Esophagus squamous epithelium (tissue), 5 donors: ENCODE measurements around the gene TBC1D20. TPM values are rescaled to one million over a fixed set of nuclear protein-coding genes. Genes with fewer than 3 reads are reported as not detected.

Experiments
- DNase-seq: peaks from one replicate; lab custom pipeline; 2025; lab: John Stamatoyannopoulos, UW
- H3K27ac ChIP-seq, 4 donors: fragments of 200-600 bp; sonication (generic); one replicate each; pipeline ENCODE4 v1.5.1; 2016 to 2019; ENCODE audit warnings: mild to moderate bottlenecking in 1 of 4
- H3K27me3 ChIP-seq, 4 donors: fragments of 200-600 bp; sonication (generic); 1 replicate in 3 of 4; 2 replicates in 1 of 4; pipeline versions ENCODE4 v1.5.1 to v1.6.0; 2017 to 2021; ENCODE audit warnings: antibody characterized with exemption in 1 of 4
- H3K36me3 ChIP-seq, 3 donors: fragments of 200-600 bp; sonication (generic); one replicate each; pipeline ENCODE4 v1.5.1; 2016 to 2019
- H3K4me1 ChIP-seq, 3 donors: fragments of 200-600 bp; sonication (generic); one replicate each; pipeline ENCODE4 v1.5.1; 2017 to 2019
- H3K4me3 ChIP-seq, 4 donors: fragments of 200-600 bp; sonication (generic); 1 replicate in 3 of 4; 2 replicates in 1 of 4; pipeline ENCODE4 v1.5.1; 2016 to 2019; ENCODE audit warnings: mild to moderate bottlenecking in 2 of 4, moderate library complexity in 1 of 4
- H3K9me3 ChIP-seq, 3 donors: fragments of 200-600 bp; sonication (generic); one replicate each; pipeline ENCODE4 v1.5.1; 2016 to 2019
- CTCF ChIP-seq, 6 experiments: fragments of 450-650 bp in 4 of 6; fragments of 200-600 bp in 2 of 6; sonication (generic) in 2 of 6; IDR thresholded peaks; one replicate each; pipeline ENCODE4 v1.5.1; 2016 to 2019; ENCODE audit warnings: antibody characterized with exemption in 6 of 6, mild to moderate bottlenecking in 4 of 6, moderate library complexity in 4 of 6
- POLR2A ChIP-seq, 4 donors: fragments of 450-650 bp; IDR thresholded peaks; one replicate each; pipeline ENCODE4 v1.6.1; 2017; ENCODE audit warnings: antibody characterized with exemption in 4 of 4, mild to moderate bottlenecking in 4 of 4, moderate library complexity in 3 of 4
- WGBS, 2 donors: methylation state at CpG; one replicate each; pipeline ENCODE4 v1.1.5; 2018; 5-methylcytosine and 5-hydroxymethylcytosine counted together
- intact Hi-C: fragments of 100-400 bp; cut with DNase I; formaldehyde crosslinking; loops from one replicate; pipeline ENCODE4 v1.15.0; 2022
- total RNA-seq, 4 donors: library from RNA; depleted of rRNA; stranded (reverse); fragments of >200 nt; gene quantifications; one replicate each; pipeline ENCODE4 v1.1.0, GENCODE V29; 2016
- donor health status: DM: yes; HTN: yes; CAD: no.

TBC1D20 gene
- total RNA-seq, 4 donors from 2014 or later: 18.1 to 33.2 (median 26.0) TPM

DNA sequence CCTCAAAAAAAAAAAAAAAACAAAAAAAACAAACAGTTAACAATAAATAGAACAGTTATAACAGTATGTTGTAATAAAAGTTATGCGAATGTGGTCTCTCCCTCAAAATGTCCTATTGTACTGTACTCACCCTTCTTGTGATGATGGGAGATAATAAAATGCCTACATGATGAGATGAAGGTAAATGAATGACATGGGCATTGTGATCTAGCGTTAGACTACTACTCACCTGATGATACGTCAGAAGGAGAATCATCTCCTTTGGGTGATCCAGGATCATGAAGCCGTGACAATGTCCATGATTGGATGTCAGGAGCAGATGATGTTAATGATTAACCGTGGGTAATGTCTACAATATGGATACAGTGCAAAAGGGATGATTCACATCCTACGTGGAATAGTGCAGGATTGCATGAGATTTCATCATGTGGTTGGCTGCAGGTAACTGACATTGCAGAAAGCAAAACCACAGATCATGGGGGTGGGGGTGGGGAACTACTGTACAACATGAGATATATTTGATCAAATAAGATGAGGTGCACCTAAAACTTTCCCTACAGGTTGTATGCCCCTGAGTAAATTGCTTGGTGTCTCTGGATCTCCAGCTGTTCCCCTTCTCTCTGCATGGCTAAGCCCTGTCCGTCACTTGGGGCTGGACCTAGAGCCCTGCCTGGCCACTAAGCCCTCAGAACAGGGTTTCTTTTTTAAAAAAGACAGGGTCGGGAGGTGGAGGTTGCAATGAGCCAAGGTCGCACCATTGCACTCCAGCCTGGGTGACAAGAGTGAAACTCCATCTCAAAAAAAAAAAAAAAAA lies 60.4 kb downstream of the TBC1D20 start:
- no peak for DNase-seq
- H3K27ac ChIP-seq: no peak overlapping the region
- peaks cover 0 to 12% (median 0%) of the 10 kb centered on the region in 3 donors for H3K36me3 ChIP-seq
- intact Hi-C loops: no loop called here
- H3K27me3 ChIP-seq: no peaks in the 10 kb centered on the region
- 68 to 69% methylated on average over 6 to 9 of the region's 9 CpGs for WGBS, 2 donors
- no peaks in the 10 kb centered on the region for H3K9me3 ChIP-seq
- no peak for TF ChIP-seq CTCF (IDR thresholded peaks at IDR 0.05)
- no peak for TF ChIP-seq POLR2A (IDR thresholded peaks at IDR 0.05)
- peaks cover 0 to 2% (median 0%) of the 10 kb centered on the region in 3 donors for H3K4me1 ChIP-seq
- no peak overlapping the region for H3K4me3 ChIP-seq

DNA sequence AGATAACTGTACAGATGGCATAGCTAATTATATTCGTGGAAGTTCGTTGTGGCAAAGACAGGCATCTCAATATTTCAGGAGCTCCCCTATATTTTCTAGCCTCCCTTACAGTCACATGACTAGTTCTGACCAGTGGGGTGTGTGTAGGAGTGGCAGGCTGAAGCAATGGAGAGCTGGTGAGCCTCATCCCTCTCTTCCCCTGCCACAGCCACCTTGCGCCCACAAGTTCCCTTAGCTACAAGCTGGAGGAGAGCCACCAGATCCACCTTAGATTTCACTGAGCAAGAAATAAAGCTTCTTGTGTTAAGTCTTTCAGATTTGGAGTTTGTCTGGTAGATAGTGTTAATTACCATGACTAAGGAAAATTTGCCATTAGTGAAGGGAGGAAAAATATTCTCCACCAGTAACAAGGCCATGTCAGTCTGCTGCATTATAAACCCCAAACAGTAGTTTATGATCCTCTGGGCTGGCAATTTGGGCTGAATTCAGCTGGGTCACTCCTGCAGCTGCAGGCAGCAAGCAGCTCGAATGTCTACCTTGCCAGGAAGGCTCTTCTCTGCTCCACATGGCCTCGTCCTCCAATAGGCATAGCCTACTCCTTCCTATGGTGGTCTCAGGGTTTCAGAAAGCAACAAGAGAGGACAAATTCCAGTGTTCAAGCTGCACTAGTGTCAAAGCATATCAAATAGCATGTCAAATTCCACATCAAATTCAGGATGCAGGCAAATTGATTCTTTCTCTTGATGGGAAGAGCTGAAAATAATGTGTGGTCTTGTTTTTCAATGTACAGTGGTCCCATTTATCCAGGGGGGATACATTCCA lies 61.7 kb downstream of the TBC1D20 start:
- no peaks in the 10 kb centered on the region for H3K27me3 ChIP-seq
- H3K4me1 ChIP-seq: no peaks in the 10 kb centered on the region
- no peak overlapping the region for H3K4me3 ChIP-seq
- no peak for DNase-seq
- intact Hi-C loops: no loop called here
- 74 to 88% methylated on average over 3 to 5 of the region's 5 CpGs for WGBS, 2 donors
- H3K9me3 ChIP-seq: no peaks in the 10 kb centered on the region
- no peak overlapping the region for H3K27ac ChIP-seq
- H3K36me3 ChIP-seq: peaks cover 0 to 24% (median 8%) of the 10 kb centered on the region in 3 donors
- no peak for TF ChIP-seq POLR2A (IDR thresholded peaks at IDR 0.05)
- TF ChIP-seq CTCF (IDR thresholded peaks at IDR 0.05): no peak

DNA sequence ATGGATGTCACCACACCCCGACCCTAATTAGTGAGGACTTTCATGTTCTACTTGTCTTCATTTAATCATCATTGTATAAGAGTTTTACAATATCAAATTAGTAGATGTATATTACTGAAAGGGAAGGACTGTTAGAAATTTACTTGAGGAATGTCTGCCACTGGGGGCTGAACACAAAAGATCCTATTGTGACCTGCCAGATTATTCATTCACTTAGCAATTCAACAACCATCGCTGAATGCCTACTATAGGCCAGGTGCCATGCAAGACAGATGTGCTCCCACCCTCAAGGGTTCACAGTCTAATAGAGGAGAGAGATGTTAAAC lies 62.2 kb downstream of the TBC1D20 start:
- TF ChIP-seq CTCF (IDR thresholded peaks at IDR 0.05): no peak
- TF ChIP-seq POLR2A (IDR thresholded peaks at IDR 0.05): no peak
- H3K4me1 ChIP-seq: no peaks in the 10 kb centered on the region
- H3K27ac ChIP-seq: no peak overlapping the region
- peaks cover 0 to 30% (median 9%) of the 10 kb centered on the region in 3 donors for H3K36me3 ChIP-seq
- H3K27me3 ChIP-seq: no peaks in the 10 kb centered on the region
- no peak overlapping the region for H3K4me3 ChIP-seq
- intact Hi-C loops: no loop called here
- DNase-seq: no peak
- WGBS, 2 donors: 40 to 50% methylated on average over 2 of the region's 2 CpGs
- H3K9me3 ChIP-seq: no peaks in the 10 kb centered on the region

DNA sequence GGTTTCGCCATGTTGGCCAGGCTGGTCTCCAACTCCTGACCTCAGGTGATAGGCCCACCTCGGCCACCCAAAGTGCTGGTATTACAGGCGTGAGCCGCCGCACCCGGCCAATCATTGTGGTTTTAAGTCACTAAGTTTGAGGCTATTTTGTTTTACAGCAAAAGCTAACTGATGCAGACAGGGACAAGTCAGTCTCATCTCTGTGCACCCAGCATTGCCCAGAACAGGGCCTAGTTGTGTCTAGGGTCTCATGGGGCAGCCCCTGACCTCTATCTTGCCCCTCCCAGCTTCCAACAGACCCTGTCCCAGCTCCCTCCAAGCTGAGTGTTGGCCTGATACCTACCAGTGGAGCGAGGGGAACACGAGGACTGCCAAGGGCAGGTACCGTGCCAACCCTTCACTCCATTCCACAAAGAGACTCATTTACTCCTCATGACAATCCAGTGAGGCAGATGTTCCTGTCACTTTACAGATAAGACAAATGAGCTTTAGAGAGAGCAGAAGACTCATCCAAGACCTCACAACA lies 63.1 kb downstream of the TBC1D20 start:
- intact Hi-C loops: no loop called here
- 83 to 88% methylated on average over 6 to 9 of the region's 9 CpGs for WGBS, 2 donors
- no peak for DNase-seq
- H3K9me3 ChIP-seq: no peaks in the 10 kb centered on the region
- H3K27ac ChIP-seq: no peak overlapping the region
- no peak overlapping the region for H3K4me3 ChIP-seq
- no peaks in the 10 kb centered on the region for H3K27me3 ChIP-seq
- H3K36me3 ChIP-seq: peaks cover 0 to 38% (median 9%) of the 10 kb centered on the region in 3 donors
- no peaks in the 10 kb centered on the region for H3K4me1 ChIP-seq
- TF ChIP-seq POLR2A (IDR thresholded peaks at IDR 0.05) (no peak), CTCF (IDR thresholded peaks at IDR 0.05) (no peak)
